GM12892 (cell line): ENCODE results near the gene MUSTN1.

Experiments
- POLR2A ChIP-seq: IDR thresholded peaks from 2 replicates; pipeline ENCODE4 v1.6.1; 2011; ENCODE audit warnings: low read depth, low read length, control low read depth
- POLR2AphosphoS5 ChIP-seq: IDR thresholded peaks from 2 replicates; pipeline ENCODE4 v1.6.1; 2011; ENCODE audit warnings: low read depth, low read length, control low read depth

GRCh38 chr3:52813810-52814209, 21.0 kb downstream of the MUSTN1 start:
- TF ChIP-seq POLR2A, result no peak
- no peak for TF ChIP-seq POLR2AphosphoS5
